ENCODE measurements around the gene ASAP2. TPM values are rescaled to one million over a fixed set of nuclear protein-coding genes. Genes with fewer than 3 reads are reported as not detected.

The ASAP2 gene
- total RNA-seq, 1 experiment from 2014 or later: 14.3 TPM

- TF ChIP-seq USF1 (CRISPR knock-in tag; IDR thresholded peaks at IDR 0.05) (no peak), NR3C1 (CRISPR knock-in tag; conservative IDR thresholded peaks at IDR 0.05; ENCODE audit: low read depth) (no peak), ZNF671 (CRISPR knock-in tag; IDR thresholded peaks at IDR 0.05) (no peak), ZNF416 (CRISPR knock-in tag; IDR thresholded peaks at IDR 0.05) (no peak), IRF2 (CRISPR knock-in tag; IDR thresholded peaks at IDR 0.05; ENCODE audit: borderline replicate concordance, low read depth) (no peak), ZNF219 (CRISPR knock-in tag; IDR thresholded peaks at IDR 0.05; ENCODE audit: borderline replicate concordance) (no peak), KAT7 (CRISPR knock-in tag; IDR thresholded peaks at IDR 0.05; ENCODE audit: borderline replicate concordance) (no peak)
Observed at GRCh38 chr2:9228088-9228751, 21.6 kb downstream of the ASAP2 start (continued).

- Mint-ChIP-seq H3K36me3 (no peaks in the 10 kb centered on the region), H3K4me3 (no peak overlapping the region), H3K27me3 (ENCODE audit: low read depth) (no peaks in the 10 kb centered on the region; the same call in 1 of the 2 replicates), H3K9me3 (no peaks in the 10 kb centered on the region), H3K27ac (peak overlapping the region; percentile 37; the same call in 1 of the 2 replicates), H3K4me1 (peaks cover 33% of the 10 kb centered on the region)
- TF ChIP-seq IRF1 (CRISPR knock-in tag; IDR thresholded peaks at IDR 0.05): no peak
- TF ChIP-seq ZNF219 (CRISPR knock-in tag; IDR thresholded peaks at IDR 0.05; ENCODE audit: borderline replicate concordance): no peak
- TF ChIP-seq ZSCAN18 (CRISPR knock-in tag; IDR thresholded peaks at IDR 0.05): no peak
- no peak for TF ChIP-seq NFATC4 (CRISPR knock-in tag; IDR thresholded peaks at IDR 0.05)
- TF ChIP-seq NFE2L1 (CRISPR knock-in tag; IDR thresholded peaks at IDR 0.05): no peak
- TF ChIP-seq HMGA2 (CRISPR knock-in tag; IDR thresholded peaks at IDR 0.05): no peak
- TF ChIP-seq ZNF512 (CRISPR knock-in tag; IDR thresholded peaks at IDR 0.05; ENCODE audit: borderline replicate concordance): no peak
- TF ChIP-seq ATF1 (CRISPR knock-in tag; IDR thresholded peaks at IDR 0.05): no peak
- no peak for TF ChIP-seq E2F1 (CRISPR knock-in tag; IDR thresholded peaks at IDR 0.05)
- no peak for TF ChIP-seq NR1H2 (CRISPR knock-in tag; IDR thresholded peaks at IDR 0.05)
- ChIA-PET CTCF (no interaction called here), POLR2A (no interaction called here)
- ATAC-seq (no peak), DNase-seq (ENCODE audit: low spot score) (no peak)
Observed at GRCh38 chr2:9228781-9229469, 22.3 kb downstream of the ASAP2 start.

GRCh38 chr2:9229470-9229820 is 22.8 kb downstream of the ASAP2 start:
- Mint-ChIP-seq H3K27ac (0 out of 2 replicates have a peak overlapping the region, but pooled peaks have one; percentile 37), H3K27me3 (ENCODE audit: low read depth) (no peaks in the 10 kb centered on the region; the same call in 1 of the 2 replicates), H3K36me3 (no peaks in the 10 kb centered on the region), H3K9me3 (no peaks in the 10 kb centered on the region), H3K4me3 (no peak overlapping the region), H3K4me1 (peaks cover 37% of the 10 kb centered on the region)
- no peak for TF ChIP-seq ATF1 (CRISPR knock-in tag; IDR thresholded peaks at IDR 0.05)
- TF ChIP-seq RELA (CRISPR knock-in tag; IDR thresholded peaks at IDR 0.05; ENCODE audit: borderline replicate concordance): no peak
- no peak for TF ChIP-seq RORB (CRISPR knock-in tag; IDR thresholded peaks at IDR 0.05)
- no peak for TF ChIP-seq CDX4 (CRISPR knock-in tag; IDR thresholded peaks at IDR 0.05; ENCODE audit: borderline replicate concordance)
- no peak for DNase-seq (ENCODE audit: low spot score)
- ATAC-seq: no peak
- ChIA-PET POLR2A (no interaction called here), CTCF (no interaction called here)

All from WTC11 (cell line).